A172 (cell line): ENCODE results near the gene BUD13. TPM values are rescaled to one million over a fixed set of nuclear protein-coding genes. Genes with fewer than 3 reads are reported as not detected.

Experiments
- DNase-seq: peaks from one replicate; pipeline ENCODE4 v3.0.0-alpha.2; 2015; ENCODE audit warnings: low spot score
- total RNA-seq: library from RNA; depleted of rRNA; stranded (reverse); fragments of >200 nt; shearing (Covaris generic); gene quantifications from 2 replicates; pipeline ENCODE4 v1.2.3, GENCODE V29; 2014; rRNA removed

Gene BUD13
- total RNA-seq, 1 experiment from 2014 or later = 13.8 TPM

DNA sequence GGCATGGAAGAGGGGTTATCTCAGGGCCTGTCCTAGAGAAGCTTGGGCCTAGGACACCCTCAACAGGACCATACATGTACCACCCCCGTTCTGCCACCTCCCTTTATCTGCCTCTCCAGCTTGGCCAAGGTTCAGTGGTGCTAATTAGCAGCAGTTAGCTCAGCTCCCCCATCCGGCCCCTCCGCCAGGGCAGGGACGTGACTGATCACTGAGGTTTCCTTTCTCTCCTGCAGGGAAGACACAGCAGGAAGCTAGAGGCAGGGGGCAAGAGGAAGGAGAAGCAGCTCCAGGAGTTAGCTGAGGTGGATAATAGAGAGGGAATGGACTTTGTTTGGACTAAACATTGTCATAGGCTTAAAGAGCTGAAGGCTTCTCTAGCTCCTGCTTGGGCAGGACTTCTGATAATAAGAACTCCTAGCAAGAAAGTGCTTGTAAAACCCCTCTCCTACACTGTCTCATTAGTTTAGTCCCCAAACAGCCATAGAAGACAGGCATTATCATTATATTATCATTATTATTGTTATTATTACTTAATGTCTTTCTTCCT, 53.8 kb downstream of the BUD13 start:
- no peak for DNase-seq

GRCh38 chr11:116716621-116717020, 56.2 kb downstream of the BUD13 start:
- DNase-seq = no peak

GRCh38 chr11:116715383-116715782, 57.4 kb downstream of the BUD13 start:
- no peak for DNase-seq

- no peak for DNase-seq
Measured at GRCh38 chr11:116714902-116715301, 57.9 kb downstream of the BUD13 start.

DNA sequence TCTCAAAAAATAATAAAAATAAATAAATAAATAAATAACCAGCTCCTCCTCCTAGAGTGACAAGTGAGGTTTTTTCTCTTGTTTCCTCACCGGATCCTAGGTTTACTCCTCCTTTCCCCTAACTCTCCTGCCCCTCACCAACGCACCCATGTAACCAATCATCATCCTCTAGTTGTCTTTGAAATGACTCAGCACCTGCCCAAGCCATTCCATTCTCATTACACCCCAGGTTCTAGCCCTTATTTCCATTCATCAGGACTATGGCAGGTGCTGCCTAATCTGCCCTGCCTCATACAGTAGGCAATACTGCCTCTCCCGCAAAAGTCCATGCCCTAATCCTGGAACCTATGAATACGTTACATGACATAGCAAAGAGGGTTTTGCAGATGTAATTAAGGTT, 60.4 kb downstream of the BUD13 start:
- DNase-seq = no peak

DNA sequence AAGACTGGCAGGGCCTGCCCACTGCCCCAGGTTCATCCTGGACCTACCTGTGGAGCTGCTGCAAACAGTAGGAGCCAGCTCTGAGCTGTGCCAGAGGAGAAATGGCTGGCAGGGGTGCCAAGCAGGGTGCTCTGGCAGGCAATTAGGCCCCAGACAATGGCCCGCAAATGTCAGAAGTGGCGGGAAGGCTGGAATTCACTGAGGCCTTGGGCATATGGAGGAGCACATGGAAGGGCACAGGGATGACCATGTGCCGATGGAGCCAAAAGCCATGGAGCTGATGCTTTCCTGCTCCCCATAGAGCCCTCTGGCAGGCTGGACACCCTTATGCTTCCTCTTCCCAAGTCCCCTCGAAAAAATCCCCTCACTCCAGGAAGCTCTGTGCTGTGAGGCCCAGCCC, 62.0 kb downstream of the BUD13 start:
- no peak for DNase-seq

GRCh38 chr11:116710001-116710674, 62.6 kb downstream of the BUD13 start:
- no peak for DNase-seq

DNA sequence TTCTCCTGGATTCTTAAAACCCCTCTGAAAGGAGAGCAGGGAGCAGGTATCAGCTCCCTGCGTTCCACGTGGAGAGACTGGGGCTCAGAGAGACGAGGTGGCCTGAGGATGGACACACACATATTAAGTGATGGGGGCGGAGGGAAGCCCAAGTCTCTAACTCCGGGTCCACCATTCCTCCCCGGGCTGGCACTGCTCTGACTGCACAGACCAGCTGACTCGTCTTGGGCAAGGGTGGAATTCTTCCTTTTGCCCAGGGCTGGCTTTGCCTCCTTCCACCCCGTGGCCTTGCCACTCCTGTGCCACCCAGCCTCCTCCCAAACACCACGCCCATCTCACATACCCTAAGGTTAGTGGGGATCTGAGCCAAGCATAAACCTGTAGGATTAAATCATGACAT, 65.0 kb downstream of the BUD13 start:
- DNase-seq = no peak

- DNase-seq = no peak
Measured at GRCh38 chr11:116707161-116707629, 65.6 kb downstream of the BUD13 start.

DNA sequence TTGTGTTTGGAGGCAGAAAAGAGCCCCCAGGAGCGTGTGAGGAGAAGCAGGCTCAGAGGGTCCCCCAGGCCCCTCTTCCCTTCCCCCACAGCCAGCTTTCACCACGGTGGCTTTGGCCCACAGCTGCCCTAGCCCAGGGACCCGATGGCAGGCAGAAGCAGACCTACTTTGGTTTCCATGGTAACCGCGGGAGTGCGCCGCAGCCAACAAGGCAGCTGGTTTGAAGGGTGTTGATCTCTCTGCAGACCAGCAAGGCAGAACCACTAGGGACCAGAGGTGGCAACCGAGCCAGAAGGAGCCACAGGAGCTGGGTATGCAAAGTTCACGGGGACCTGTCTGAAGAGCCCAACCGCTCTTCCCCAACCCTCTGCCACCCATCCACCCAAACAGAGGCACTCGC, 69.4 kb downstream of the BUD13 start:
- no peak for DNase-seq

- DNase-seq = no peak
Measured at GRCh38 chr11:116702772-116703385, 69.9 kb downstream of the BUD13 start.

DNA sequence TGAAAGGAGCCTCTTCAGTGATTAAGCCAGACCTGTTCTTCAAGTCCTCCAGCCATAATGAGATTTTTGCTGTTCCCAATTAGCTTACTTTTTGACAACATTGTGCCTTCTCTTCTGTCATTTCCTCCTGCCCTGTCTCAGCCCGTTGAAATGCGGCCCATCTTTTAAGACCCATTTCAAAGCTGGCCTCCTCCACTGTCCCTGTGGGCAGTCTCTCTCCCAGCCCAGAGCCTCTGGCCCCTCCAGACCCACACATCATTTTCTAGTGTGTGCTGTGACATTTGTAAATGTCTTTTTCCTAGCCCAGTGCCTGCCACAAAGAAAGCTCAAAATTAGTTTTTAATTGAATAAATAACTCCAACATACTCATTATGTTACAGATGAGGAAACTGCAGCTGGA, 70.9 kb downstream of the BUD13 start:
- no peak for DNase-seq

DNA sequence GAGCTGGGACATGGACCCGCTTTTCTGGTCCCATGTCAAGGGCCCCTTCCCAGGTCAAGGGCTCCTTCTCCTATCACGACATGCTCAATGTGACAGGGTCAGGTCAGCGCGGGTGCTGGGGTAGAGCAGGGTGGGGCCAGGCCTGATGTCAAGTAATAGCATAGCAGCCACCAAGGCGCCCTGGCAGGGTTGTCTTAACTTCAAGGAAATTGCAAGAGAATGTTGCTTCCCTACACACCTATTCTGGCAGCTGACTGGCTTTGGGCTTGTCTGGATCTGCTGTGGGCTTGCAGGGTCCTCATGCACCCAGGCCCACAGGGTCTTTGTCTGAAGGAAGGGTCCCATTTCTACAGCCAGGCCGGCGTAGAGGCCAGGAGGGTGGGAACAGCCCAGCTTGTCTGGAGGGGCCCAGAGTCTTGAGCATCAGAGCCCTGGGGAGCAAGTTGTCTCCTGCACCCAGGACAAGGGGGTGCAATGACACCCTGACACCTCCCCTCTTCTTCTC, 71.4 kb downstream of the BUD13 start:
- DNase-seq = no peak

GRCh38 chr11:116700586-116701220, 72.1 kb downstream of the BUD13 start:
- no peak for DNase-seq

Other genes starting within 250 kb of the BUD13 start
- gene ZPR1, start 15.0 kb upstream of the BUD13 start, total RNA-seq = 36.6 and 44.7 TPM in 2 replicates
- not detected in 2 replicates for gene APOA5, start 18.9 kb upstream of the BUD13 start, total RNA-seq
- gene APOA4, start 50.3 kb upstream of the BUD13 start, total RNA-seq = not detected in 2 replicates
- gene APOC3, start 56.9 kb upstream of the BUD13 start, total RNA-seq = not detected in 2 replicates
- not detected in 2 replicates for gene APOA1, start 64.6 kb upstream of the BUD13 start, total RNA-seq